Measurements from ENCODE around the gene PIEZO2.
"Not testable (repeated sequence)": the region's sequence is repeated elsewhere in the genome, so short reads cannot be mapped to it uniquely, and the experiment has no call there.

The PIEZO2 gene

DNA sequence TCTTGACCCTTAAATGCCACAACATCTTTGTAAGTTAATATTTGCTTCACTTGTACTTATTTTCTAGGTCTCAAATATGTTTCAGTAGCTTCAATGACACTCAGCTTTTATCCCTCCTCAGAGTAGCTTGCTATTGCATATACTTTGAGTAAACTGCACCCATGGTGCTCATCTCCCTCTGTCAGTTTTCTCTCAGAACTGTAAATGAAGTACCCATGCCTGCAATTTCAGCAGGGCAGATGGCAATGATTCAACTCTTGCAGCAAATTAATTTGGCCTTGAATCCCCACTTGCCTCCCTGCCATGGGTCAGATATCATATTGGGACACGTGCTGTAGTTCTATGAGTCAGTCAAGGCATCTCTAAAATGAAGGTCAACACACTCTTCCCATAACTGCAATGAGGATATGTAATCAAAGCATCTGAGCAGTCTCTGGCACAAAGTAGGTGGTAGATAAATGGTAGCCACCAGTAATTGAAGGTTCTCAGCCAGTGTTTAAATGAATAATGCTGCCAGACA is 225.8 kb downstream of the PIEZO2 start:
- no peak for DNase-seq

DNA sequence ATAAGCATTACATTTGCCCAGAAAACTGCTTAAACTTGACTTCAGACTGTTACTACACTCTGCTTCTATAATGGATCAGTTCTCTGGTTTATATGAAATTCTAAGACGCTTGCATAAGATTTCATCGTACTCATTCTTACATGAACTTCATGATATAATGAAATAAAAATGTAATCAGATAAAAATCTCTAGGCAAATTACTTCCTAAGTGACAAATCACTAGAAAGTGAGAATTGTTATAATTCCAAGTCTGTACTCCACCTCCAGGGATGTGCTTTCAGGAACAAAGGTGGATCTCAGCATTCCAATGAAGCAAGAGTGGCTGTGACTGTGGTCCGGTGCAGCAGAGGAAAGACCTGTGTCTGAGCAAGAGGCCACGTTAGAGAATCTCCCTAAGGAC is 226.2 kb downstream of the PIEZO2 start:
- no peak for DNase-seq

DNA sequence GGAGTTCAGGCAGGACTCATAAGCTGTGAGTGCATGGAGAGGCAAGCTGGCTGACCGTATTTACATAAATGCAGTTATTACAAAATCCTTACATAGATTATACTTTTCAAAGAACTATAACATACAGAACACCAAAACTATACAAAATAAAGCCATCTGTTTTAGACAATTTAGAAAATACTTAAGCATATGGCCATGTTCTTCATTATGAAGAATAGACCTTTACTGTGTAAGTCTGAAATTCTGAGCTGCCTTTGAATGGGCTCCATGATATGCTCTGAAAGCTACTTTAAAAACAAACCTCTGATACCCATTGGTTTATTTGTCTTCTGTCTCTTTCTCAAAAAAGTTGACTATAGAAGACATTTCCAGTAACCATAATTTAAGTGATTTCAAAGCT is 226.7 kb downstream of the PIEZO2 start:
- DNase-seq, result not testable (repeated sequence)

DNA sequence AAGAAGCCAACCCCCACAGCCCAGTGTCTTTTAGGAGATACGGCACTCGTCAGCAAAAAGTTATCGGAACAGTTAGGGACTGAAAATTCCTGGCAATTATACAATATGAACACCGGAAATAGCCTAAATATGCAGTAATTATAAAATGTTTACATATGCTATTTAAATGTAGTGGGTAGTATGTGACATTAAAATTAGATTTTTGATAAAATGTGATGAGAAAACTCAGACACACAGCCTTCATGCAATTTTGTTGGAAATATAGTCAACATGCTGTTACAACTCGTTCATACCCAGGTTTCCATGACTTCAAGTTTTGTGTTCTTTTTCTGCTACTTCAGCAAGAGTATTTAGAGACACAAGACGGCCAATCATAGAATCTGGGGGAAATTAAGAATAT is 229.1 kb downstream of the PIEZO2 start:
- DNase-seq, result not testable (repeated sequence)

DNA sequence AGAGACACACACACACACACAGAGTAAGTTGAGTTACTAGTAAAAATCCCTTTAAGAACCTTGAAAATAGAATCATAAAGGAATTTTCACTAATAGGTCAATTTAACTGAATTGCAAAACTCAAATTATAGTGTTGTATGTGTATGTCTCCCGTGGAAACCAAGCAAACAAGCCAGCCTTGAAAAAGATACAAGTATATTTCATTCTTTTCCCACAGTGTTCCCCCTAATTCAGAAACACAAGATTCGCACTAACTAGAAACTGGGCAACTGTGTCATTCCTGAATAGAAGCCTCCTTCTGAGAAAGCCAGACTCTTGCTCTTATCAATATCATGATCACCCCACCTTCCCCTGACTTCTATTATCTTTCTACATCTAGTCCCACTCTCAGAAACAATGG is 229.5 kb downstream of the PIEZO2 start:
- DNase-seq, result no peak

DNA sequence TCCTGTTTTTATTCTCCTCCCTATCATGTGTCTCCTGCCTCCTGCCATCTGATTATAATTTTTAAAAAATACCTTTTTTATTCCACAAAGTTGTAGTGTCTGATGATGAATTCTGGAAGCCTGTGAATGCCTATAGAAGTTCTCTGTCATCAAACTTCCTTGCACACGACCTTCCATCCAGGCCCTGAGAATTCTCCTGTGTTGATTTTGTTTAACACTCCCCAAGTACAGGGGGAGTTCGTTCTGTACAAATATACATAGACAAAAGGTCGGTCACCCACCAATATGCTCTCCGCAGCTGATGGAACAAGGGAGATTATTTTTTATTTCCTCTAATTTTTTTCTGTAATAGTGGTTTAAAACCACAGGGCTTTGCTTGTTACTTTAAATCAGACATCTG is 232.5 kb downstream of the PIEZO2 start:
- DNase-seq, result no peak

DNA sequence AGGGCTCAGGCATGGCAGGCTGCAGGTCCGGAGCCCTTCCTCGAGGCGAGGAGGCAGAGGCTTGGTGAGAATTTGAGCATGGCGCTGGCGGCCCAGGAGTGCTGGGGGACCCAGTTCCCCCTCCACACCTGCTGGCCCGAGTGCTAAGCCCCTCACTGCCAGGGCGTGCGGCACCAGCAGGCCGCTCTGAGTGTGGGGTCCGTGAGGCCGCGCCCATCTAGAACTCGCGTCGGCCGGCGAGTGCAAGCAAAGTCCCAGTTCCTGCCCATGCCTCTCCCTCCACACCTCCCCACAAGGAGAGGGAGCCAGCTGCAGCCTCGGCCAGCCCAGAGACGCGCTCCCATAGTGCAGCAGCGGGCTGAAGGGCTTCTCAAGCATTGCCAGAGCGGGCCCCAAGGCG is 233.0 kb downstream of the PIEZO2 start:
- no peak for DNase-seq

DNA sequence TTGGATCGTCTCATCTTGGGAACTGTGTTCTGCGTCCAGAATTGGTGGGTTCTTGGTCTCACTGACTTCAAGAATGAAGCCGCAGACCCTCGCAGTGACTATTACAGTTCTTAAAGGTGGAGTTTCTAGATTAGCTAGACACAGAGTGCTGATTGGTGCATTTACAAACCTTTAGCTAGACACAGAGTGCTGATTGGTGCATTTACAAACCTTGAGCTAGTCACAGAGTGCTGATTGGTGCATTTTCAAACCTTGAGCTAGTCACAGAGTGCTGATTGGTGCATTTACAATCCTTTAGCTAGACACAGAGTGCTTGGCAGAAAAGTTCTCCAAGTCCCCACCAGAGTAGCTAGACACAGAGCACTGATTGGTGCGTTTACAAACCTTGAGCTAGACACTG is 233.6 kb downstream of the PIEZO2 start:
- DNase-seq, result not testable (repeated sequence)

DNA sequence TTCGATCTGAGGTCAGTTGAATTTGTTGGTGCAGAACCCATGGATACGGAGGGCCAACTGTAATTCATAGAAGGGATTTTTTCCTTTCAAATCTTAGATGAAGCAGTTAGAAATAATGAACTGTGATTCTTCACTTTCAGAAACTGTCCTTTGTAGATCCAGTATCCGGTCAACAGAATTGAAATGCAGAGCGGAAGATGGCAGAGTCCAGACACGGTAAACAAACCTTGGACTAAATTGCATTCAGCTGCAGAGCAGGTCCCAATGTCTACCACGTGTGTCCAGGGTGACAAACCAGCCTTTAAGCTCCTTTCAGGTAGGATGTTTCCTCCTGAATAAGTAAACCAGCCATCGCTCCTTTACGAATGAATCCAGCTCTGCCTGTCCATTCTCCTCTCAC is 234.8 kb downstream of the PIEZO2 start:
- not testable (repeated sequence) for DNase-seq

DNA sequence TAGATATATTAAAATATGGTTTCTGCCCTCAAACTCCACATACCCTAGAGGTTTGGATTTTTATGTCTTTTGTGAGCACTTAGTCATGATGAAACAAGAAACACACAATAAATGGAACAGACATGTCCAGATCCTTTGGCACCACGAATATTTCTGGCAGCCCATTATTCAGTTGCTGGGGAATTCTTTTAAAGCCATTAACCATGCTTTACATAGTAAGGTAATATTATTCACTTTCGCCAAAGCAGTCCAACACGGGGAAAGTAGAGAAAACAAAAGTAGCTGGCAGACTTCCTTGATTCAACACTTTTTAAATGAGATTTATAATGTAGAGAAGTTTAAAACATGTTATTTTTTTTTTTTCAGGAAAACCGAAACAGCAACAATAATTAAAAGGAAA is 235.4 kb downstream of the PIEZO2 start:
- no peak for DNase-seq

DNA sequence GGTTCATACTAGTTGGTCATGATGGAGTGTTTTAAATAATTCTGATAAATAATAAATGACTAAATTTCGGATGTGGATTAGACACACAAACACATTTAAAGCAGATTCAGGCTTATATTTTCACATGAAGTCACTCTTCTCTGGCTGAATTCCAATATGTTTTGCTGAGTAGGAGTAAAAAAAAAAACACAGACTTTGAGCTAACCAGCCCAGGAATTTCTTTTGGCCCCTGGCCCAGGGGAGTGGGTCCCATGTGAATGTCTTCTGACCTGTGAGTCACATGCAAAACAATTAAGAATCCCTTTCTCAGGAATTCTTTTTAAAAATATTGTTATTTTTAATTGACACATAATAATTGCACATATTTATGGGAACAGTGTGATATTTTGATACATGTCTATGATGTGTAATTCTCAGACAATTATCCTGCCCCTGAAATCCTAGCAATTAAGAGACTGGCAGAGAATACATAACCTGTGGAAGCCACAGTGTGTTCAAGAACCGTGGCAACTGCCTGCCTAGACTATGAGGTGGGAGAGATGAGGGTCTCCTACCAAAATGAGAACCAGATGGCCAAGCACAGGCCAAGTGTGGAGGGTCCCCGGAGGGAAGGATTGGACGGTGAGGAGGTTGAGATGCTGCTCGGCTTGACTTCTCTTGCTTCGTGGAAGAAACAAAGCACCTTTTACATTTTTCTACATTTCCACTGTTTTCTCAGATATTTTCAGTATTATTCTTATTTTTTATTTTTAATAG is 236.4 kb downstream of the PIEZO2 start:
- DNase-seq, result no peak

DNA sequence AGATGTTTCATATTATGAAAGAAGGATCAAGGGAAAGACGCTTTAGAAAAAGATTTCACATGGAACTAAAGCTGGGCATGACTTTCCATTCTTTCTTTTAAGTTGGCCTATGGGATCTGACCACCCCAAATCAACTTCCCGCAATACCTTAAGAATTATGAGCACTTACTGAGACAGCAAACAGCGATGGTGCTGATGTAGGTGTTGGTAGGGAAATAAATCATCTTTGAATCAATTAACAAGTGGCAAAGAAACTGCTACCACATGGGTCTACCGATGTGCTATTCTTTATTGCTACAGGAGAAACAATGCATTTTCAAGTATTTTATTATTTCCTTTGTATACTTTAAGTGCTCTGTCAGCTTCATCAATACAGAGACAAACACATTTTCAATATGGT is 239.6 kb downstream of the PIEZO2 start:
- no peak for DNase-seq

DNA sequence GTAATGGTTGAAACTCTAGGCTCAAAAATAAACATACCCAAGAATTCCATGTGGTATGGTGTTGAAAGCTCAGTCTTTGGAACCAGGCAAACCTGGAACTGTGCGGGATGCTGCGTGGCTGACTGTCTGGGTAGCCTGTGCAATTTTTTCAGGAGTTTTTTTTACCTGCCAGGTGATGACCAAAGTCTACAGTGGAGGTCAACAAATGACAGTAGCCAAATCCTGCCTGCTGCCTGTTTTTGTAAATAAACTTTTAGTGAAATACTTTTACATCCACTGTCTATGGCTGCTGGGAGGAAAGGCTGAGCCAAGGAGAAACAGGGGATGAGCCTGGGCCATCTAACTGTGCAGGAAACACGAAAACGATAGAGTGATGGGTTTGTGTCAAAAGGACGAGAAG is 240.6 kb downstream of the PIEZO2 start:
- no peak for DNase-seq

DNA sequence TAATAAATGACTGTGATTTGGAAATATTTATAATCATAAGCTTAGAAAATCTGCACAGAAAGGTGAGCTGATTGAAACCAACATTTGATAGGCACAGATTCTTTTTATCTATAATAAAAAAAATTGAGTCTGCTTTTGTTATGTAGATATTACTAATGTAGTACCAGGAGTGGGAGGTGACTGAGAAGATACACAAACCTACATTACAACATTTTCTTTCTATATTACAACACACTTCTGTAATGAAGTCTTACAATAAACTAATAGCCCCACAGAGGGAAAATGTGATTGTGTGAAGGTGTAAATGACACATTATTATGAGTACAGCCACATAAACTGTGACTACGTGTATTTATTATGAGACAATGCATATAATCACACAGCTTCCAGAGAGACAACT is 241.6 kb downstream of the PIEZO2 start:
- no peak for DNase-seq

DNA sequence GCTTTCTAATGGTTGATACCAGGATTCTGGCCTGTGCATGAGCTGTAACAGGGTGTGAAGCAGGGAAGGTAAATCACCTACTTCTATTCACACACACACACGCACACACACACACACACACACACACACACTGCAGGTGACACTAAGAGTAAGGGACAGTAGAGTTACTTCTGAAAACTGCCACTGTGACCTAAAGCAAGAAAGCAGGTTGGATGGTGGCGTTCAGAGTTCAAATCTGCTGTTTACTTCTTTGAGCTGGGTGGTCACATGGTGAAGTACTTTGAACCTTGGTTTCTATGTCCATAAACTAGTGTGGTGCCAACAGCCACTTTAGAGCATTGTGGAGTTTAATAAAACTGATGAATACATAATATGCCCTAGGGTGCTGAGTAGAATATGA is 248.0 kb downstream of the PIEZO2 start:
- no peak for DNase-seq

DNA sequence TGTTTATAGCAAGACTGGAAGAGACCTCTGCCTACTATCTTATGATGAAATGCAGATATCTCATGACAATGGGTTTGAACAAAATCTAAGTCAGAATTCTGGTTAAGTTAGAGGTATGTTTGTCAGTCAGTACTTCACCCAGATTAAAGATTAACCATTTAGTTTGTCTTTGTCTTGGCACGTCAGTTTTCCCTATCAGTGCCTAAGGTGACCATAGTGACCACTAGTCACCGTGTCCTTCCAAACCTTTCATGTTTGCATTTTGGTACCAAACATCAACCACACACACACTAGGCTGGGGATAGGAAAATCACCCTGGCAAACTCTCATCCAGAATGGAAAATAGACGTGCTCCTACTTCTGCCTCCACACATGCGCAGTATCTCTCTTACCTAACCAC is 248.9 kb downstream of the PIEZO2 start:
- no peak for DNase-seq

DNA sequence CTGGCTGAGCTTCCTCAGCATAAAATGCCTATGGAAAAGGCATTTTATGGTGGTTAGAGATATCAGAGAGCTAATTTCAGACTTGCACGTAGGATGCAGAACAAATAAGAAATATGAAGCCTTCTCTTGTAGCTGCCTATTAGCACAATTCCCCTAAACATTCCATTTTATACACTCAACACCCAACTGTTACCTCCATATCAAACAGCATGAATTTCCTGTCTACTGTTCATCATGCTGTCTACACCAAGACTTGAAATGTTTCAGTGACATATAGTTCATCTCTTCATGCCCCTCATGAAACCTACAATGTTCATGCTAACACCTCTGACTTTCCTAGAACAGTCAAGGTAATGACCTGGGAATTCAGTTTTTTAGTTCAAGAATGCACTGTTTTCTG is 249.9 kb downstream of the PIEZO2 start:
- no peak for DNase-seq

DNA sequence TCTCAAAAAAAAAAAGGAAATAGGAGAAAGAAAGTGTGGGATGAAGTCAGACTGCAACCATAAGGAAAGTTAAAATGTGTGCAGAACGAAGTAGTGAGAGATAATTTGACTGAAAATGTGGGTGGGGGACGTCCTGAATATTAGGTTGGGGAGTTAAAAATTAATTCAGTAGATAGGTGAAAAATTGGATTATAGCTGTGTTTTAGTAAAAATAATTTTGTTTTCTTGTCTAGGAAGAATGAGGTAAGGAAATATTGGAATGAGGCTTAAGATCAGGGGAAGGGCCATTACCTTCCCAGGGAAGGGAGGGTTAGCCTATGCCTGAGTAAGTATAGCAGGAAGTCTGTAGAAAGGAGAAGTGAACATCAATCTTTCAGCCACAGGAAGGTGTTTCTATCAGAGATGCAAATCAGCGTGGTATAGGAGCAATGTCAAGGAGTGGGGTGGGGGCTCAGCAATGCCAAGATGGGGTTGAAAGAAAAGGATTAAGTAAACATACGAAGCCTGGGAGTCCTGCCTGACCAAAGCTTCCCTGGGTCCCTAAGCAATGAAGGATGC is 250.9 kb downstream of the PIEZO2 start:
- DNase-seq, result no peak

DNA sequence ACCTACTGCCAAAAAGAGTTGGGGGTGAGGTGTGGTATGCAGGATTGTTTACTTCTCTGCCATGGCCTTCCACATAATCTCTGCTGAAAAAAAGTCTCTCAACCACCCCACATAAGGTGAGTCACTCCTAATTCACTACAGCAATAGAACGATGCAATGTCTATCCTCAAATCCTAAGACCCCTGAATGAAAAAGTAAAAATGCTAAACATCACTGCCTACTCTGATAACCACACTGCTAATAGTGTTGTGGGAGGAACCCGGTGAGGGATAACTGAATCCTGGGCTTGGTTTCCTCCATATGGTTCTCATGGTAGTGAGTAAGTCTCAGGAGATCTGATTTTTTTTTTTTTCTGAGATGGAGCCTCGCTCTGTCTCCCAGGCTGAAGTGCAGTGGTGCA is 252.5 kb downstream of the PIEZO2 start:
- DNase-seq, result no peak

DNA sequence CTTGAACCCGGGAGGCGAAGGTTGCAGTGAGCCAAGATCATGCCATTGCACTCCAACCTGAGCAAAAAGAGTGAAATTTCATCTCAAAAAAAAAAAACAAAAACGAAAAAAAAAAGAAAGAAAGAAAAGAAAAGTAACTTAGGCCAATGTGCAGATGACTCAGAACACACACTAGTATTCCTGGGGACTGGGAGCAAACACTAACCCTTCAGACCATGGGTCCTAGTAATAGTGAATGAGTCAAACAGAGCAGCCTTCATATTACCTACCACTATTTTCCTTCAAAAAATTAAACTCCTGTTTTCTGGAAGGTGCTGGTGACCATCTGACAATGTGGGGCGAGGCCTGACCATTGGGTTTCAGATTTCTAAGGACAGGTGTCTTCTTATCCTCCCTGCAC is 253.4 kb downstream of the PIEZO2 start:
- no peak for DNase-seq

DNA sequence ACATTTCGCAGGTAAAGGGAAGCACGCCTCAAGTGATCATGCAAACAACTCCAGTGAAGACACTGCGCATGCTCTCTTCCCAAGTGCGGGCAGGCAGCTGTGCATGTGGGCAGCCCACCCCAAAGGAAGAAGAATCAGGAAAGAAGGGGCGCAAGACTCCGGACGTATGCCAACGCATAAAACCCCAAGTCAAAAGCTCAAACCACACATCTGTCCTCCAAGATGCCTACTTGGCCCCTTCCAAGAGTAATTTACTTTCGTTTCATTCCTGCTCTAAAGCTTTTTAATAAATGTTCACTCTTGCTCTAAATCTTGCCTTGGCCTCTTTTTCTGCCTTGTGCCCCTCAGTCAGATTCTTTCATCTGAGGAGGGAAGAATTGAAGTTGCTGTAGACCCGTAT is 254.9 kb downstream of the PIEZO2 start:
- no peak for DNase-seq

DNA sequence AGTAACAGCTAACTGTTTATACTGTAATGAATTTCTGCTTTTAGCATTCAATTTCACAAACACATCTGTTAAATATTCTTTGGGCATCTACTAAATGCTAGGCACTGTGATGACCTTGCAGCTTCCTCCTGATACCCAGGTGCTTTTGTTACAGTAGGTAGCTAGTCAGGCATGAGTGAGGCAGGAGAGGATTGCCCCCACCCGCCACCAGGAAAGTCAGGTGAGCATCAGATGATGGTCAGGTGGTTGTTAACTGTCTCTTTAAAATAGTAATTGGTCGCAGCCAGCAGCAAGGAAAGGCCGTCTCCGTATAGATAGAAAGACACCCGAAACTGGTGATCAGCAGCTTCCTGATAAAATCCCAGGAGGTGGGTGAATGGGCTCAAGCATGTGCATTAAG is 255.6 kb downstream of the PIEZO2 start:
- no peak for DNase-seq

DNA sequence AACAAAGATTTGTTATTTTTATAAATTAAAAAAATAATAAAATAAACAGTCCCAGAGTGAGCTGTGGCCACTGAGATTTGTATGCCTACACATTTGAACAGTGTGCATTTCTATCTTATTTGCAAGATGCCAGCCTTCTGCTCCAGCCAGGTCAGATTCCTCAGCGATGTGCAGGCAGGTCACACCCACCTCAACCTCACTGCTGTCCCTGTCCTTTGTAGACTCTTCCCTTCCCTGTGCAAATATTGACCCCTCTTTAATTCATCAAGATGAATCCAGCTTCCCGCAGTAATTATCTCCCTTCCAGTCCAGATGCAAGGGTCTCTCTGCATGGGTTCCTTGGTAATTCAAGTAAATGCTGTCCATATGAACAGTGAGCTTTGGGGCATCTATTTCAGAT is 256.2 kb downstream of the PIEZO2 start:
- no peak for DNase-seq

DNA sequence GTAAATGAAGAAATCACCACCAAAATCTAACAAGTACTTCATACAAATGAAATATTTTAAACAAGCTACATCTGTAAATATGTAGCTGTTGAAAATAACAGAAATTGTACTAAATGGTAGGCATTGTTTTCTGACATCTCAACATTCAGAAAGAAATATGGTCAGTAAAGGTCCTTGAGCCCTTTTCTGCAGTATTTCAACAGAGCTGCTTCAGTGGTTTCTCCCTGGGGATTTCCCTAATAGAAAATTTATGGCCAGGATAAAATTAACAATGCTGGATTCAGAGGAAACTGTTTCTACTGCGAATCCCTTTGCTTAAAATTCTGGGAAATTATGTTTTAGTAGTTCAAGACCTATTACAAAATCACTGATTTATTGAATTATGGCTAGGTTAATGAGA is 256.6 kb downstream of the PIEZO2 start:
- DNase-seq, result no peak

DNA sequence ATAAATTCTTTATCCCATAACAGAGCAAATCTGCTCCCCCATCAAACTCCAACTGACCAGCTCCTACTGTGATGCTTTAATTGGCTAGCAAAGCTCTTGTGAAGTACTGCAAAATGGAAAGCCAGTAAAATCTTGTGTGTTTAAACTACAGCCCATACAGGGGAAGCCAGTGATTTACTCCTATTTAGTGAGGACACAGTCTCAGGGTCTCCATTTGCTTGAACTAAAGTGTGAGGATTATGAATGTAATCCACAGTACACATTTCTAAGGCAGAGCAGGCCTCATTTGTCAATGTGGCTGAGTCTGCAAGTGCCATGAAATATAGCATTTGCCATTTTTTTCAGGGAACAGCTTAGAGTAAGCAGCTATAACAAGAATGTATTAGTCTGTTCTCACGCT is 259.3 kb downstream of the PIEZO2 start:
- DNase-seq, result no peak

All from Kasumi-1 (cell line).